ENCODE data around the gene IQSEC3.

IQSEC3 gene

GRCh38 chr12:109872-110271 is 43.3 kb downstream of the IQSEC3 start:
- TF ChIP-seq ZFX (IDR thresholded peaks at IDR 0.05): no peak
- TF ChIP-seq, protein P1, sequence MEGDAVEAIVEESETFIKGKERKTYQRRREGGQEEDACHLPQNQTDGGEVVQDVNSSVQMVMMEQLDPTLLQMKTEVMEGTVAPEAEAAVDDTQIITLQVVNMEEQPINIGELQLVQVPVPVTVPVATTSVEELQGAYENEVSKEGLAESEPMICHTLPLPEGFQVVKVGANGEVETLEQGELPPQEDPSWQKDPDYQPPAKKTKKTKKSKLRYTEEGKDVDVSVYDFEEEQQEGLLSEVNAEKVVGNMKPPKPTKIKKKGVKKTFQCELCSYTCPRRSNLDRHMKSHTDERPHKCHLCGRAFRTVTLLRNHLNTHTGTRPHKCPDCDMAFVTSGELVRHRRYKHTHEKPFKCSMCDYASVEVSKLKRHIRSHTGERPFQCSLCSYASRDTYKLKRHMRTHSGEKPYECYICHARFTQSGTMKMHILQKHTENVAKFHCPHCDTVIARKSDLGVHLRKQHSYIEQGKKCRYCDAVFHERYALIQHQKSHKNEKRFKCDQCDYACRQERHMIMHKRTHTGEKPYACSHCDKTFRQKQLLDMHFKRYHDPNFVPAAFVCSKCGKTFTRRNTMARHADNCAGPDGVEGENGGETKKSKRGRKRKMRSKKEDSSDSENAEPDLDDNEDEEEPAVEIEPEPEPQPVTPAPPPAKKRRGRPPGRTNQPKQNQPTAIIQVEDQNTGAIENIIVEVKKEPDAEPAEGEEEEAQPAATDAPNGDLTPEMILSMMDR (conservative IDR thresholded peaks at IDR 0.05): no peak
- H3K27ac ChIP-seq: no peak overlapping the region

DNA sequence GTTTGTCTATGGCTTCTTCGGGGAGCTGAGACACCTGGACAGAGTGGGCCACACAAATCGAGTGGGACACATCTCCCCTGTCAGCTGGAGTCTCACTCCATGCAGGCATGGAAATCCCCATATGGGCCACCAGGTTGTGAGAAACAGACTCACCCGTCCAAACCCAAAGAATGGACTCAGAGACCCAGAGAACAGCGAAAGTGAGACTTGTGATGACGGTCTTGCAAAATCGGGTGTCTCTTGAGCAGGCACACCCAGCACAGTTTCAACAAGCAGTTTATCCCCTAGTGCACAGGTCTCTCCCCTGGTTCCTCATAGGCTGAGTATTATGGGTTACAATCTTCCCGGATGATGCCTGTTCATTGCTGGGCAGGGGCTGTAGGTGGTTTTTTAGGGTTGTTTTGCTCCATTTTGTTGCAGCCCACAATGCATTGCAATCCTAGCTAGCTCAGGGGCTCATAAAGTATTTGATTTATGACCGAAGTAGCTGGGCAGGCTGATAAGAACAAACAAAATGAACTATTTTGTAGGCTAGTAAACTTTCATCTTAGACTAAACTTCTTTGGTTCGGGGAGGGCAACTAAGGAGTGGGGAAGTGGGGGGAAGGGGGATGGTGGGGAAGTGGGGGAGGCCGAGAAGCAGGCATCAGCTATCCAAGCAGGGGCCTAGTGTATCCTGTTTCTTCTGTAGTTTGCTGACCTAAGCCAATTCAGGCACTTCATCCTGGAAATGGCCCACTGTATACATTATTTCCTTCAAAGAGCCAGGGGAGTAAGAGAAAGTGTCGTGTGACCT is 45.3 kb downstream of the IQSEC3 start:
- no peak overlapping the region for H3K27ac ChIP-seq
- TF ChIP-seq ZFX (IDR thresholded peaks at IDR 0.05): no peak

DNA sequence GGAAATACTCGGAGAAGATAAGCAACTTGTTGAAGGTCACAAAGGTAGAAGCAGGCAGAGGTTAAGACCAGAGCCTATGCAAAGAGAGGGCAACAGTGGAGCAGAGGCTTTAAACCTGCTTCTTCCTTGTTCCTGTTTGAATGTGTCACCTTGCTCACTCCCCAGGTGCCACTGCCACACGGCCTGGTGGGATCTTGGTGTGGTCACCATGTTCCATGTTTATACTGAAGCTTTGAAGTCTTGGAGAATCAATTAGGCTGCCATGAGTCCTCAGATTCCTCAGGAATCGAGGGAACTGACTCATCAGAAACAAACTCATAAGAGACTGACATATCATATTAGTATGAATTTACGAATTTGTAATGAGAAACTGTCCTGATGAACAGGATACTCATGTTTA is 46.8 kb downstream of the IQSEC3 start:
- H3K27ac ChIP-seq: no peak overlapping the region
- TF ChIP-seq, protein P1 (conservative IDR thresholded peaks at IDR 0.05): no peak
- no peak for TF ChIP-seq ZFX (IDR thresholded peaks at IDR 0.05)

GRCh38 chr12:114626-115211 is 48.2 kb downstream of the IQSEC3 start:
- no peak overlapping the region for H3K27ac ChIP-seq
- TF ChIP-seq, protein P1 (conservative IDR thresholded peaks at IDR 0.05): no peak
- no peak for TF ChIP-seq ZFX (IDR thresholded peaks at IDR 0.05)

DNA sequence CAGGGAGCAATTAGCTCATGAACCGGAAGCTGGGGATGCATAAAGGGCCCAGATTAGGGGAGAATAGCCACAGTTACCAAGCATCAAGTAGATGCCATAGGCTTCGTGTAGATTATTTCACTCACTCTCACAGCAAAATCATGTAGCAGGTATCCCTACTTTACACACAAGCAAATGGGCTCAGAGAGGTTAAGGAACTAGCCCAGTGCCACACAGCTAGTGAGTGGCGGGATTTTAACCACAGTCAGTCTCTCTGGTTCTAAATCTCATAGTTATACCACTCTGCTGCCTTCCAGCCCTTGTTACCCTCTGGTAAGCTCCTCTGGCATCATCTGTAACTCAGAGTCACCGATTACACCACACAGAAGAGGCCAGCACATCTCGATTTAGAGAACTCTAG is 49.0 kb downstream of the IQSEC3 start:
- no peak overlapping the region for H3K27ac ChIP-seq
- TF ChIP-seq ZFX (IDR thresholded peaks at IDR 0.05): no peak
- TF ChIP-seq, protein P1 (conservative IDR thresholded peaks at IDR 0.05): no peak

GRCh38 chr12:115960-116915 is 49.7 kb downstream of the IQSEC3 start:
- H3K27ac ChIP-seq: no peak overlapping the region
- TF ChIP-seq ZFX (IDR thresholded peaks at IDR 0.05): no peak
- TF ChIP-seq, protein P1 (conservative IDR thresholded peaks at IDR 0.05): no peak

GRCh38 chr12:117311-117710 is 50.7 kb downstream of the IQSEC3 start:
- TF ChIP-seq ZFX (IDR thresholded peaks at IDR 0.05): no peak
- TF ChIP-seq, protein P1 (conservative IDR thresholded peaks at IDR 0.05): no peak
- H3K27ac ChIP-seq: no peak overlapping the region
